Measurements from ENCODE around the gene DCTN4.
"Not testable (repeated sequence)": the region's sequence is repeated elsewhere in the genome, so short reads cannot be mapped to it uniquely, and the experiment has no call there.

Gene DCTN4

GRCh38 chr5:150778517-150779396, 19.9 kb upstream of the DCTN4 start, which contains the start of gene SMIM3:
Gene SMIM3 (plus strand): TSS chr5:150778757. CDS start chr5:150795441, 16,684 bp downstream.
- DNase-seq (ENCODE audit: low read depth), result no peak

DNA sequence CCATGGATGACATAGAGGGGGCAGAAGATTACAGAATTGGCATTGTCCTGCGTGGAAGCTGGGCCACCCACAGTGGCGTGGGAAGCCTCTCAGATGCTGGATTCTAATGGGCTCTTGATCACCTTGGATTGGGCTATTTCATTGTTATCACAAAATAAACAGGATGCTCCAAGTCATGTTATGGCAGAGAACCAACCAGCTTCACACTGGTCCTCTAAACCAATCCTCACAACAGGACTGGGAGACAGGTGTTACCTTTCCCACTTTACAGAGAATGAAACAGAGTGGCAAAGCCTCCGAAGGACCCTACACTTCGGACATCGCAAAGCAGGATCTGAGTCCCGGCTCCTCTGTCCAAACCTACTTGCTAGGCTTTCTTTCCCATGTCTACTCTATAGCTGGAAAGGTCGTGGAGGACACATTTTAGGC, 19.3 kb upstream of the DCTN4 start:
- DNase-seq (ENCODE audit: low read depth), result no peak

DNA sequence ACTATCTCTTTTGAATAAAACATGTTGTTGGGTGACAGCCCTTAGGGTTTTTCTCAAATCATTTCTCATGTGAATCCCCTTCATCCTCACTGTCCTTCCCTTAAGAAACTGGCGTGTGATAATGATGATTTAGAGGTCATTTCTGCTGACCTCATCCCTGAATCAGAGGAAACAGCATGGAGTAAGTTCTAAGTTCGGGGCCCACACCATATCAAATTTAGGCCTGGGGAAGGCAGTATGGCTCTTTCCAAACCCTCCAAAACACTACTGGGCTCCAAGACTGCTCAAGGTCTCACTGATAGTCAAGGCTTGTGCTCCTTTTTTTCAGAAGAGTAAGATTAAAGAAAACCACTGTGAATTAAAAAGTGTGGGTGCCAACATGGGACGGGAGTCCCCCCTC, 18.9 kb upstream of the DCTN4 start:
- DNase-seq (ENCODE audit: low read depth), result no peak

GRCh38 chr5:150774145-150774544, 15.3 kb upstream of the DCTN4 start:
- no peak for DNase-seq (ENCODE audit: low read depth)

DNA sequence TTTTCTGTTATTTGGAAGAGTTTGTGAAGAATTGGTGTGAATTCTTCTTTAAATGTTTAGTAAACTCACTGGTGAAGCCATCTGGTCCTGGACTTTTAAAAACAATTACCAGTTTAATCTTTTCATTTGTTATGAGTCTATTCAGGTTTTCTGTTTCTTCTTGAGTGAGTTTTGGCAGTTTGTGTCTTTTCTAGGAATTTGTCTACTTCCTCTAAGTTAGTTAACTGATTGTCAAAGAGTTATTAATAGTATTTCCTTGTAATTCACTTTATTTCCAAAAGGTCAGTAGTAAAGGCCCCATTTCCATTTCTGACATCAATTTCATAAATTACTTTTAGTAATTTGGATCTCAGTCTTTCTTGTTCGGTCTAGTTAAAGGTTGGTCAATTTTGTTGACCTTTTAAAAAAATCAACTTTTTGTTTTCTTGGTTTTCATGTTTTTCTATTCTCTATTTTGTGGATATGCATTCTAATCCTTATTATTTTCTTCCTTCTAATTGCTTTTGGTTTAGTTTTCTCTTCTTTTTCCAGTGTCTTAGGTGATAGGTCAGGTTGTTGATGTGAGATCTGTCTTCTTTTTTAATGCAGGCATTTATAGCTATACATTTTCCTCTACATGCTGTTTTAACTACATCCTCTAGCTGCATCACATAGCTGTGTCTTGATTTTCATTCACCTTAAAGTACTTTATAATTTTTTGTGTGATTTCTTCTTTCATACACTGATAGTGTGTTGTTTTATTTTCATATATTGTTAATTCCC, 12.4 kb upstream of the DCTN4 start:
- no peak for DNase-seq (ENCODE audit: low read depth)

GRCh38 chr5:150766251-150766650, 7.4 kb upstream of the DCTN4 start:
- no peak for DNase-seq (ENCODE audit: low read depth)

- no peak for DNase-seq (ENCODE audit: low read depth)
These were observed 7.0 kb upstream of the DCTN4 start for GRCh38 chr5:150765799-150766169.

DNA sequence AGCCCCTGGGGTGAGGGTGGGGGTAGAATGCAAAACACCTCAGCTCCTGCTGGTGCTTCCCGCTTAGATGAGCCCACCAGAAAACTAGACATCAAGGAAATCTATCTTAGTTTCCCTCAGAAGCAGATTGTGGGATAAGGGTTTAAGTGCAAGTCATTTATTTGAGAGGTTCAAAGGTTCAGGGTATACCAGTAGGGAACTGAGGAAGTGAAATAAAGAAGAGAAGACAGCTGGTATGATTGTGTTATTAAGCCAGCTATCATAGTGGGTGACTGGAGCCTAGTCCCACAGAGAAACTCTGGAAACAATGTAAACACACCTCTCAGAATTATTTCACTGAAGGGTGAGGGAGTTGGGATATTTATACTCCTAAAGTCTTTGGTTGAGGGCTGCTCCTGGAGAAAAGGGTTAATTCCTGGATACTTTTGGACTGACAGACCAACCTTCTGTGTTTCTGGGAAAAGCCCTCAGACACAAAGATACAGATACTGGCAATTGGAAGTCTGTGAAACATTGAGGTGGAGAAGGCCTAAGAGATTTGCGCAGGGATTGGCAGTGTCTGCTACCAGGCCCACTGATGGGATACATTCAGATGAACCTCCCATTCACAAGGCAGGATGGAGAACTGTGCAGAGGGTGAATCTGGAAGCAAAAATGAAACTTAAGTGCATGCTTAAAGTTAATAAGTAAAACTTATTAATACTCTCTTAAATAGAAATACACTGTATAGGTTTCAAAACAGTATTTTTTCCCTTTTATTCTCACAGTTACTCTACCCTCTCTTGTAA, 6.4 kb upstream of the DCTN4 start:
- DNase-seq (ENCODE audit: low read depth), result no peak

DNA sequence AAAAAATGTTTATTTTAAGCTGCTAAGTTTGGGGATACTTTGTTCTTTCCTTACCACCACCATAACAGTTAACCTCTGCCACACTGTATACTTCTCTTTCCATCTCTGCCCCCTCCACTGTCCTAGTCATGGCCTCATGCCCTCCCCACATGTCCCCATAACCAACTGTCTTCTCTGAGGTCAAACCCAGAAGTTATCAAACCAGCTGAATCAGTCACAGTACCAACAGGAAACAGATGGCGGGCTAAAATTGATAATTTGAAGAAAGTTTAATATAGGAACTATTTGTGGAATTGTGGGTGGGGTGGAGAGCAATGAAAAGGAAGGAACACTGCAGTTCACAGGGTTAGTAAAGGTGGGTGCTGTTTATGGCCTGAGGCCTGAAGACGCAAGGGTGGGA, 5.7 kb upstream of the DCTN4 start:
- DNase-seq (ENCODE audit: low read depth), result no peak

DNA sequence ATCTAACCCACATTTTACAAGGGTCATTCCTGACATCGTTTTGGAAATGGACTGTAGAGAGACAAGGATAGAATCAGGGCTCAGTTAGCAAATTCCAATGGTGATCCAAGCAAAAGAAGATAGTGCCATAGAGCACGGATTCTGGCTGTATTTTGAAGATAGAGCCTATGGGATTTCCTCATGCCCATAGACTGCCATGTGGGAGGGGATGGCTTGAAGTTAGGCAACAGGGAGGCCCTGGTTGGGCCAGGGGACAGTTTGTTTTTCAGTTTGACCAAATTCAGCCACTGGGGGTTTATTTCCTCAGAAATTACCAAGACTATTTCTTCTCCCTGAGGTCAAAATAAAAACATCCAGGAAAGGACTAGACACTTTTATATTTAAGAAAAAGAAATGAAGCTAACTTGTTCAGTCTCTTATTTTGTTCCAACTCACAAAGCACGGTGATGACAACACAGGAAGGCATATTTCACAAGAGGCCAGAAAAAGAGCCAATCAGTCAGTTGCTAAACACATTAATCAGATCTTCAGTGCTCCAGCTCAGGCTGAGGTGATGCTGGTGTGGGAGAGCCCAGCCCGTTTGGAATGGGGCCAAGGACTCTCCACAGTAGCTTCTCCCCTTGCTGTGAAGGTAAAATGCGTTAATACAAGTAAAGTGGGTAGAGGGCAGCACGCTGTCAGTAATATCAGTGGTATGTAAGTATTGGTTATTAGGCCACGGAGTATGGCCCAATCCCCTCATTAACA, 4.4 kb upstream of the DCTN4 start:
- no peak for DNase-seq (ENCODE audit: low read depth)

GRCh38 chr5:150762211-150762610, 3.4 kb upstream of the DCTN4 start:
- DNase-seq (ENCODE audit: low read depth), result no peak

DNA sequence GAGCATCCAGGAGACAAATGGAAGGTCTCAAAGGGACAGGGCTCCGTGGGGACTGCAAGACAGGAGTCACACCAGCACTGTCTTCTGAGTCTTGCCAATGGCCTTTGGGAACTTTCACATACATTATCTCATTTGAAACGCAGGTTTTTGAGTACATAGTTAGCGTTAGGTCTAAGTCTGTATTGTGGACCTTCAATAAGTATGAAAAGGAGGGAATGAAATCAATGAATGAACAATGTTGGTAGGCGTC, 442 bp upstream of the DCTN4 start:
- no peak for DNase-seq (ENCODE audit: low read depth)

DNA sequence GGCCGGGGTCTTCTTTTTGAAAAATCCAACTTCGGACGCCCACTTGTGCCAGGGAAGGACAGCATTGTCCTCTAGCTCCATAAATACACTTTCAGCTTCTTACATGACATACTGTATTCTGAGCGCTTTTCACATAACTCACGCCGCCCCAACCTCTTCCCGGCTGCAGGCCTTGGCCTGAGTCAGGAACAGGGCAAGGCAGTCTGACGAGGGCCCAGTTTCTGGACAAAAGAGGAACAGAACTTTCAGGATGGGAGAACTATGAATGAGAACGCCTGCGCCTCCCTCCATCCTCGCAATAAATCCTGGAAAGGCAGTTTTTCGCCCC, 650 bp downstream of the DCTN4 start:
- DNase-seq (ENCODE audit: low read depth), result no peak

- no peak for DNase-seq (ENCODE audit: low read depth)
These were observed 1.6 kb downstream of the DCTN4 start for GRCh38 chr5:150757087-150757649.

- DNase-seq (ENCODE audit: low read depth), result no peak
These were observed 5.0 kb downstream of the DCTN4 start for GRCh38 chr5:150753863-150754262.

- no peak for DNase-seq (ENCODE audit: low read depth)
These were observed 5.4 kb downstream of the DCTN4 start for GRCh38 chr5:150753463-150753862.

GRCh38 chr5:150751096-150751891, 7.5 kb downstream of the DCTN4 start:
- DNase-seq (ENCODE audit: low read depth), result no peak

DNA sequence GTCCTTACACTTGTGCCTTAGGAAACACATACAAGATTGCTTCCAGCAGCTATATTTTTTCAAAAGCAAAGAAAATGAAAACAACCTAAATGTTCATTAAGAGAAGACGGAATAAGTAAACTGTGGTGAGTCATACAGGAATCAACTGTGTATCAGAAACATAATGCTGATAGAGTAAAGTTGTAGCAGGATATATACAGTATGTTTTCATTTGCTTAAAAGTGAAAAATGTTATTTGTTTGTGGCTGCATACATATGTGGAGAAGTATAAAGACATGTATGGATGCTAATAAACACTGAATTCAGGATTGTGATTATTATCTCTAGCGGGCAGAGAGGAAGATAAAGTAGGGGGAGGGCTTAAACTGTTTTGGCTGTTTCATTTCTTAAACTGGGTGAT, 8.3 kb downstream of the DCTN4 start:
- DNase-seq (ENCODE audit: low read depth), result no peak

DNA sequence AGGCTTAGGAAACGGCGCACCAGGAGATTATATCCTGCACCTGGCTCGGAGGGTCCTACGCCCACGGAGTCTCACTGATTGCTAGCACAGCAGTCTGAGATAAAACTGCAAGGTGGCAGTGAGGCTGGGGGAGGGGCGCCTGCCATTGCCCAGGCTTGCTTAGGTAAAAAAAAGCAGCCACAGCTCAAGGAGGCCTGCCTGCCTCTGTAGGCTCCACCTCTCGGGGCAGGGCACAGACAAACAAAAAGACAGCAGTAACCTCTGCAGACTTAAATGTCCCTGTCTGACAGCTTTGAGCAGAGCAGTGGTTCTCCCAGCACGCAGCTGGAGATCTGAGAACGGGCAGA, 15.7 kb downstream of the DCTN4 start:
- not testable (repeated sequence) for DNase-seq (ENCODE audit: low read depth)

- not testable (repeated sequence) for DNase-seq (ENCODE audit: low read depth)
These were observed 16.2 kb downstream of the DCTN4 start for GRCh38 chr5:150742455-150743141.

DNA sequence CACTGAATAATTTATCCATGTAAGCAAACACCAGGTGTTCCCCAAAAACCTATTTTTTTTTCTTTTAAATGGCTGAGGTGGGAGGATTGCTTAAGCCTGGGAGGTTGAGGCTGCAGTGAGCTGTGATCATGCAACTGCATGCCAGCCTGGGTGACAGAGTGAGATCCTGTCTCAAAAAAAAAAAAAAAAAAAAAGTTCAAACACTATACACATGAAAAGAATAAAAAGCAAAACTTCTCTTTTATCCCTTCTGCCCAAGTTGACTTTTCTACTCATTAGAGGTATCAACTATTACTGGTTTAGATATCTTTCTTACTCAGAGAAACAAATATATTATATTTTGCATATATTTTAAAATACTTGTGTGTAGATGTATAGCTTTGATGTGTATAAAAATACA, 17.8 kb downstream of the DCTN4 start:
- no peak for DNase-seq (ENCODE audit: low read depth)
